Osteoblast (primary cell): Measurements from ENCODE around the gene ZSCAN16. TPM values are rescaled to one million over a fixed set of nuclear protein-coding genes. Genes with fewer than 3 reads are reported as not detected.
A peak's percentile ranks its signal among the peaks of the same experiment; 100 is the strongest.

Source experiments
- DNase-seq: peaks from one replicate; pipeline ENCODE4 v3.0.0; 2011; ENCODE audit warnings: low spot score, mixed read lengths; ENCODE audit not compliant: insufficient read length; ENCODE audit errors: missing footprints
- H2AFZ ChIP-seq: 2 replicates; pipeline ENCODE4 v1.6.0; 2011; ENCODE audit warnings: mild to moderate bottlenecking, low read length
- H3K27ac ChIP-seq: 2 replicates; pipeline ENCODE4 v1.5.1; 2011; ENCODE audit warnings: mild to moderate bottlenecking, low read depth, low read length, moderate library complexity
- H3K27me3 ChIP-seq: 2 replicates; pipeline ENCODE4 v1.6.0; 2012; ENCODE audit warnings: mild to moderate bottlenecking, control low read depth, inconsistent platforms, low read length, moderate library complexity; ENCODE audit not compliant: insufficient read depth
- H3K36me3 ChIP-seq: 2 replicates; pipeline ENCODE4 v1.5.1; 2011; ENCODE audit warnings: mild to moderate bottlenecking, low read length, control low read depth, moderate library complexity; ENCODE audit not compliant: insufficient read depth
- H3K4me1 ChIP-seq: 2 replicates; pipeline ENCODE4 v1.5.1; 2011; ENCODE audit warnings: mild to moderate bottlenecking, low read length, control low read depth, moderate library complexity; ENCODE audit not compliant: insufficient read depth
- H3K4me2 ChIP-seq: 2 replicates; pipeline ENCODE4 v1.6.0; 2011; ENCODE audit warnings: mild to moderate bottlenecking, low read length; ENCODE audit not compliant: insufficient read depth
- H3K4me3 ChIP-seq: fragments of 200-600 bp; sonication (generic); 3 replicates; pipeline ENCODE4 v1.5.1; 2012; ENCODE audit warnings: mild to moderate bottlenecking, low read length, inconsistent platforms; ENCODE audit not compliant: insufficient read depth
- H3K79me2 ChIP-seq: 2 replicates; pipeline ENCODE4 v1.6.0; 2012; ENCODE audit warnings: mild to moderate bottlenecking, low read length, control low read depth, inconsistent platforms; ENCODE audit not compliant: insufficient read depth
- H3K9me3 ChIP-seq: 2 replicates; pipeline ENCODE4 v1.5.1; 2011; ENCODE audit warnings: low read depth, low read length, control low read depth
- H4K20me1 ChIP-seq: 2 replicates; pipeline ENCODE4 v1.6.0; 2012; ENCODE audit warnings: mild to moderate bottlenecking, low read length, control low read depth; ENCODE audit not compliant: insufficient read depth
- CTCF ChIP-seq: IDR thresholded peaks from 2 replicates; pipeline ENCODE4 v1.5.1; 2011; ENCODE audit warnings: mild to moderate bottlenecking, low read depth, low read length, moderate library complexity; ENCODE audit errors: extremely low read depth
- total RNA-seq: library from RNA; depleted of rRNA; stranded (reverse); fragments of >200 nt; gene quantifications from 2 replicates; pipeline ENCODE4 v1.2.3, GENCODE V29; 2012

The ZSCAN16 gene
- total RNA-seq, 1 donor, result 3.3 TPM

GRCh38 chr6:28135393-28135792 is 11.0 kb downstream of the ZSCAN16 start:
- no peaks in the 10 kb centered on the region for H4K20me1 ChIP-seq
- peak overlapping the region; percentile 86 for H3K4me3 ChIP-seq
- H3K4me2 ChIP-seq, result peak overlapping the region; percentile 91
- H3K9me3 ChIP-seq, result no peaks in the 10 kb centered on the region
- H3K36me3 ChIP-seq, result no peaks in the 10 kb centered on the region
- peaks cover 71% of the 10 kb centered on the region for H3K79me2 ChIP-seq
- DNase-seq, result no peak
- H3K4me1 ChIP-seq, result peaks cover 20% of the 10 kb centered on the region
- no peak for TF ChIP-seq CTCF
- no peaks in the 10 kb centered on the region for H3K27me3 ChIP-seq
- peak overlapping the region; percentile 89 for H3K27ac ChIP-seq
- no peak overlapping the region for H2AFZ ChIP-seq

GRCh38 chr6:28136585-28137504 is 12.4 kb downstream of the ZSCAN16 start:
- H3K4me3 ChIP-seq, result peak overlapping the region; percentile 86
- TF ChIP-seq CTCF, result no peak
- H3K27ac ChIP-seq, result peak overlapping the region; percentile 89
- peak overlapping the region; percentile 91 for H3K4me2 ChIP-seq
- H3K27me3 ChIP-seq, result no peaks in the 10 kb centered on the region
- no peaks in the 10 kb centered on the region for H4K20me1 ChIP-seq
- H3K36me3 ChIP-seq, result no peaks in the 10 kb centered on the region
- peaks cover 20% of the 10 kb centered on the region for H3K4me1 ChIP-seq
- H2AFZ ChIP-seq, result peak overlapping the region; percentile 97
- DNase-seq, result peak; percentile 79
- H3K79me2 ChIP-seq, result peaks cover 62% of the 10 kb centered on the region
- no peaks in the 10 kb centered on the region for H3K9me3 ChIP-seq

- DNase-seq, result no peak
- peak overlapping the region; percentile 97 for H2AFZ ChIP-seq
- H4K20me1 ChIP-seq, result no peaks in the 10 kb centered on the region
- H3K4me1 ChIP-seq, result peaks cover 20% of the 10 kb centered on the region
- no peaks in the 10 kb centered on the region for H3K36me3 ChIP-seq
- peaks cover 63% of the 10 kb centered on the region for H3K79me2 ChIP-seq
- no peak for TF ChIP-seq CTCF
- peak overlapping the region; percentile 91 for H3K4me2 ChIP-seq
- peak overlapping the region; percentile 89 for H3K27ac ChIP-seq
- no peaks in the 10 kb centered on the region for H3K9me3 ChIP-seq
- H3K27me3 ChIP-seq, result no peaks in the 10 kb centered on the region
- H3K4me3 ChIP-seq, result peak overlapping the region; percentile 86
Measured at GRCh38 chr6:28137505-28137981, 13.1 kb downstream of the ZSCAN16 start.

GRCh38 chr6:28139860-28140543 is 15.6 kb downstream of the ZSCAN16 start:
- H3K79me2 ChIP-seq, result peaks cover 61% of the 10 kb centered on the region
- peaks cover 8% of the 10 kb centered on the region for H4K20me1 ChIP-seq
- H3K4me3 ChIP-seq, result peak overlapping the region; percentile 29
- peaks cover 5% of the 10 kb centered on the region for H3K36me3 ChIP-seq
- DNase-seq, result no peak
- no peak overlapping the region for H3K27ac ChIP-seq
- H3K9me3 ChIP-seq, result no peaks in the 10 kb centered on the region
- no peaks in the 10 kb centered on the region for H3K27me3 ChIP-seq
- peak overlapping the region; percentile 46 for H3K4me2 ChIP-seq
- TF ChIP-seq CTCF, result no peak
- peak overlapping the region; percentile 41 for H2AFZ ChIP-seq
- H3K4me1 ChIP-seq, result peaks cover 21% of the 10 kb centered on the region
